Keratinocyte (primary cell): ENCODE measurements around the gene CMKLR1. TPM values are rescaled to one million over a fixed set of nuclear protein-coding genes. Genes with fewer than 3 reads are reported as not detected.

Experiments used
- DNase-seq: peaks from one replicate; pipeline ENCODE4 v3.0.0-alpha.2; 2011; ENCODE audit warnings: low read depth, missing footprints, low spot score
- FAIRE-seq: peaks from 2 replicates; lab custom pipeline; 2011; peaks lifted over from hg19 to GRCh38; lab: Jason Lieb, UNC
- H2AFZ ChIP-seq: 2 replicates; pipeline ENCODE4 v1.6.0; 2012; ENCODE audit warnings: low read length, control low read depth, inconsistent platforms; ENCODE audit not compliant: control insufficient read depth
- H3K27ac ChIP-seq: 2 replicates; pipeline ENCODE4 v1.5.1; 2011; ENCODE audit warnings: low read length; ENCODE audit not compliant: control insufficient read depth, insufficient read depth
- H3K27me3 ChIP-seq: 3 replicates; pipeline ENCODE4 v1.6.0; 2011; ENCODE audit warnings: low read length; ENCODE audit not compliant: control insufficient read depth, insufficient read depth; ENCODE audit errors: extremely low read depth
- H3K36me3 ChIP-seq, 2 experiments: 2 replicates in 1 of 2; 3 replicates in 1 of 2; pipeline ENCODE4 v1.5.1; 2011; ENCODE audit warnings: low read length in 2 of 2, mild to moderate bottlenecking in 1 of 2; ENCODE audit not compliant: control insufficient read depth in 2 of 2, insufficient read depth in 2 of 2; ENCODE audit errors: extremely low read depth in 1 of 2
- H3K4me1 ChIP-seq: 3 replicates; pipeline ENCODE4 v1.5.1; 2011; ENCODE audit warnings: low read length; ENCODE audit not compliant: control insufficient read depth, insufficient read depth; ENCODE audit errors: extremely low read depth
- H3K4me2 ChIP-seq: 3 replicates; pipeline ENCODE4 v1.6.0; 2011; ENCODE audit warnings: low read depth, low read length; ENCODE audit not compliant: control insufficient read depth, insufficient read depth; ENCODE audit errors: extremely low read depth
- H3K4me3 ChIP-seq, 3 experiments: fragments of 200-600 bp in 1 of 3; sonication (generic) in 1 of 3; 2 replicates in 2 of 3; 3 replicates in 1 of 3; pipeline ENCODE4 v1.5.1; 2011 to 2016; ENCODE audit warnings: low read length in 3 of 3, mild to moderate bottlenecking in 3 of 3, control low read depth in 2 of 3, inconsistent platforms in 1 of 3, low read depth in 1 of 3, mixed read lengths in 1 of 3, mixed run types in 1 of 3, moderate library complexity in 1 of 3; ENCODE audit not compliant: control insufficient read depth in 2 of 3, insufficient read depth in 2 of 3; ENCODE audit errors: extremely low read depth in 1 of 3
- H3K79me2 ChIP-seq: 2 replicates; pipeline ENCODE4 v1.6.0; 2012; ENCODE audit warnings: low read length; ENCODE audit not compliant: control insufficient read depth, insufficient read depth
- H3K9ac ChIP-seq: 3 replicates; pipeline ENCODE4 v1.6.0; 2011; ENCODE audit warnings: low read length; ENCODE audit not compliant: control insufficient read depth, insufficient read depth; ENCODE audit errors: extremely low read depth
- H3K9me1 ChIP-seq: 3 replicates; pipeline ENCODE4 v1.6.0; 2011; ENCODE audit warnings: low read length; ENCODE audit not compliant: control insufficient read depth, insufficient read depth; ENCODE audit errors: extremely low read depth
- H3K9me3 ChIP-seq: 2 replicates; pipeline ENCODE4 v1.5.1; 2012; ENCODE audit warnings: low read depth, low read length; ENCODE audit not compliant: control insufficient read depth
- H4K20me1 ChIP-seq: 3 replicates; pipeline ENCODE4 v1.6.0; 2011; ENCODE audit warnings: low read length; ENCODE audit not compliant: control insufficient read depth, insufficient read depth; ENCODE audit errors: extremely low read depth
- CTCF ChIP-seq, 3 experiments: IDR thresholded peaks in 1 of 3; conservative IDR thresholded peaks in 1 of 3; optimal IDR thresholded peaks in 1 of 3; 2 replicates in 2 of 3; 3 replicates in 1 of 3; pipeline versions ENCODE3 to v1.5.1; 2011; ENCODE audit warnings: low read length in 3 of 3, mild to moderate bottlenecking in 3 of 3, moderate library complexity in 2 of 3, control low read depth in 1 of 3, inconsistent platforms in 1 of 3; ENCODE audit not compliant: insufficient read depth in 2 of 3; ENCODE audit errors: extremely low read depth in 1 of 3
- EZH2 ChIP-seq: IDR thresholded peaks from one replicate; pipeline ENCODE4 v1.6.1; 2012; ENCODE audit warnings: inconsistent platforms, mild to moderate bottlenecking, low read length, moderate library complexity
- dilution Hi-C: fragments of 300-500 bp; cut with MboI; formaldehyde crosslinking; loops from one replicate; pipeline ENCODE4 v1.7.0; 2020; ENCODE audit warnings: low sequenced_read_pairs; ENCODE audit not compliant: extremely low pct_ligation_motif_present
- polyA plus RNA-seq, 5 experiments: library from polyadenylated mRNA; depleted of rRNA in 3 of 5; stranded (reverse) in 3 of 5; stranded (forward) in 1 of 5; unstranded in 1 of 5; fragments of >200 nt; gene quantifications; 1 replicate in 1 of 5; 2 replicates in 3 of 5; 3 replicates in 1 of 5; pipeline versions ENCODE4 v1.2.1 to v1.2.3, GENCODE V29; 2011 to 2012; ENCODE audit warnings: missing spikeins in 2 of 5, low read depth in 1 of 5, low replicate concordance in 1 of 5

Gene CMKLR1
- polyA plus RNA-seq, 1 donor (not counting 4 experiments of a cell fraction or from before 2014, with no cell fraction given) = not detected

- no peaks in the 10 kb centered on the region for H3K9me3 ChIP-seq
- TF ChIP-seq CTCF (optimal IDR thresholded peaks at IDR 0.05 in 1 of 3, IDR thresholded peaks at IDR 0.05 in 1 of 3, conservative IDR thresholded peaks at IDR 0.05 in 1 of 3; ENCODE audit: extremely low read depth in 1 of 3, insufficient read depth in 2 of 3, low read length in 3 of 3) = no peak
- no peak for TF ChIP-seq EZH2
- no peak overlapping the region for H3K27ac ChIP-seq
- H3K4me3 ChIP-seq = no peak overlapping the region
- no peak for DNase-seq
- no peak overlapping the region for H3K9ac ChIP-seq
- H3K36me3 ChIP-seq = no peaks in the 10 kb centered on the region
- H2AFZ ChIP-seq = no peak overlapping the region
- dilution Hi-C loops = no loop called here
- FAIRE-seq = no peak
- no peaks in the 10 kb centered on the region for H3K27me3 ChIP-seq
- H4K20me1 ChIP-seq = no peaks in the 10 kb centered on the region
- no peaks in the 10 kb centered on the region for H3K9me1 ChIP-seq
- H3K4me1 ChIP-seq = no peaks in the 10 kb centered on the region
- no peak overlapping the region for H3K4me2 ChIP-seq
- no peaks in the 10 kb centered on the region for H3K79me2 ChIP-seq
These were observed 51.9 kb downstream of the CMKLR1 start for GRCh38 chr12:108287227-108287626.

- H3K9ac ChIP-seq = no peak overlapping the region
- dilution Hi-C loops = no loop called here
- TF ChIP-seq CTCF (optimal IDR thresholded peaks at IDR 0.05 in 1 of 3, IDR thresholded peaks at IDR 0.05 in 1 of 3, conservative IDR thresholded peaks at IDR 0.05 in 1 of 3; ENCODE audit: extremely low read depth in 1 of 3, insufficient read depth in 2 of 3, low read length in 3 of 3) = no peak
- no peak for TF ChIP-seq EZH2
- H3K4me3 ChIP-seq = no peak overlapping the region
- H3K27me3 ChIP-seq = no peaks in the 10 kb centered on the region
- H3K4me1 ChIP-seq = no peaks in the 10 kb centered on the region
- DNase-seq (no peak), FAIRE-seq (no peak)
- H3K27ac ChIP-seq = no peak overlapping the region
- no peaks in the 10 kb centered on the region for H3K36me3 ChIP-seq
- H2AFZ ChIP-seq = no peak overlapping the region
- no peaks in the 10 kb centered on the region for H3K79me2 ChIP-seq
- H4K20me1 ChIP-seq = no peaks in the 10 kb centered on the region
- H3K9me3 ChIP-seq = no peaks in the 10 kb centered on the region
- no peak overlapping the region for H3K4me2 ChIP-seq
- no peaks in the 10 kb centered on the region for H3K9me1 ChIP-seq
These were observed 54.1 kb downstream of the CMKLR1 start for GRCh38 chr12:108285016-108285415.
